BE2C (cell line): ENCODE data around the gene PLOD3.

Experiments used
- DNase-seq: peaks from one replicate; pipeline ENCODE4 v3.0.0-alpha.2; 2020
- H3K27me3 ChIP-seq: fragments of 250-450 bp; sonication (Bioruptor Pico); 2 replicates; pipeline ENCODE4 v1.5.1; 2020; ENCODE audit warnings: mild to moderate bottlenecking
- H3K36me3 ChIP-seq: fragments of 250-450 bp; sonication (Bioruptor Pico); 2 replicates; pipeline ENCODE4 v1.5.1; 2020; ENCODE audit warnings: mild to moderate bottlenecking
- H3K4me1 ChIP-seq: fragments of 250-450 bp; sonication (Bioruptor Pico); 2 replicates; pipeline ENCODE4 v1.5.1; 2020
- H3K4me3 ChIP-seq: 2 replicates; pipeline ENCODE4 v1.5.1; 2011; ENCODE audit warnings: low read depth, low read length
- H3K9me3 ChIP-seq: fragments of 250-450 bp; sonication (Bioruptor Pico); 2 replicates; pipeline ENCODE4 v1.5.1; 2020
- TF ChIP-seq, protein P1 (sequence below): IDR thresholded peaks from 2 replicates; pipeline ENCODE4 v1.5.1; 2012; ENCODE audit warnings: mild to moderate bottlenecking, low read depth, low read length

The PLOD3 gene

GRCh38 chr7:101172005-101172853 is 45.2 kb downstream of the PLOD3 start:
- Histone ChIP-seq H3K4me1 (peaks cover 18% of the 10 kb centered on the region), H3K36me3 (no peaks in the 10 kb centered on the region), H3K27me3 (peaks cover 39% of the 10 kb centered on the region), H3K9me3 (no peaks in the 10 kb centered on the region), H3K4me3 (peak overlapping the region; percentile 11)
- DNase-seq = no peak
- TF ChIP-seq, protein P1, sequence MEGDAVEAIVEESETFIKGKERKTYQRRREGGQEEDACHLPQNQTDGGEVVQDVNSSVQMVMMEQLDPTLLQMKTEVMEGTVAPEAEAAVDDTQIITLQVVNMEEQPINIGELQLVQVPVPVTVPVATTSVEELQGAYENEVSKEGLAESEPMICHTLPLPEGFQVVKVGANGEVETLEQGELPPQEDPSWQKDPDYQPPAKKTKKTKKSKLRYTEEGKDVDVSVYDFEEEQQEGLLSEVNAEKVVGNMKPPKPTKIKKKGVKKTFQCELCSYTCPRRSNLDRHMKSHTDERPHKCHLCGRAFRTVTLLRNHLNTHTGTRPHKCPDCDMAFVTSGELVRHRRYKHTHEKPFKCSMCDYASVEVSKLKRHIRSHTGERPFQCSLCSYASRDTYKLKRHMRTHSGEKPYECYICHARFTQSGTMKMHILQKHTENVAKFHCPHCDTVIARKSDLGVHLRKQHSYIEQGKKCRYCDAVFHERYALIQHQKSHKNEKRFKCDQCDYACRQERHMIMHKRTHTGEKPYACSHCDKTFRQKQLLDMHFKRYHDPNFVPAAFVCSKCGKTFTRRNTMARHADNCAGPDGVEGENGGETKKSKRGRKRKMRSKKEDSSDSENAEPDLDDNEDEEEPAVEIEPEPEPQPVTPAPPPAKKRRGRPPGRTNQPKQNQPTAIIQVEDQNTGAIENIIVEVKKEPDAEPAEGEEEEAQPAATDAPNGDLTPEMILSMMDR = no peak

DNA sequence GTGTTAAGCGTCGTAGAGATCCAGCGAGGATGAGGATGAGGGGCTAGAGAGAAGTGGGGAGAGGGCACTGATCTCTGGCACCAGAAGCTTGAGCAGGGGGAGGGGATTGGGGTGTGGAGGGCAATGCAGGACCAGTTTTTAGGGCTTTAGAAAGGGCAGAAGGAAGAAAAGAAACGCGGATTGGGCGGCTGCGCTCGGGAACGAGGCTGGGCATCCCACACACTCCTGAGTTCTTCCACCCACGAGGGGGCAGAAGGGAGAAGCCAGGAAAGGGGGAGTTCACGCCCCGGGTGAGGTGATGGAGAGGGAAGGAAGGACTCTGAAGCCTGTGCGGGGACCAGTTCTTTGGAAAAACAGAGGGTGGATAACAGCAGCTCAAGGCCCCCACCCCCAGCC is 45.9 kb downstream of the PLOD3 start:
- Histone ChIP-seq H3K36me3 (no peaks in the 10 kb centered on the region), H3K9me3 (no peaks in the 10 kb centered on the region), H3K4me1 (peaks cover 16% of the 10 kb centered on the region), H3K27me3 (peaks cover 39% of the 10 kb centered on the region), H3K4me3 (no peak overlapping the region)
- TF ChIP-seq, protein P1 = peak; percentile 41
- peak; percentile 50 for DNase-seq

DNA sequence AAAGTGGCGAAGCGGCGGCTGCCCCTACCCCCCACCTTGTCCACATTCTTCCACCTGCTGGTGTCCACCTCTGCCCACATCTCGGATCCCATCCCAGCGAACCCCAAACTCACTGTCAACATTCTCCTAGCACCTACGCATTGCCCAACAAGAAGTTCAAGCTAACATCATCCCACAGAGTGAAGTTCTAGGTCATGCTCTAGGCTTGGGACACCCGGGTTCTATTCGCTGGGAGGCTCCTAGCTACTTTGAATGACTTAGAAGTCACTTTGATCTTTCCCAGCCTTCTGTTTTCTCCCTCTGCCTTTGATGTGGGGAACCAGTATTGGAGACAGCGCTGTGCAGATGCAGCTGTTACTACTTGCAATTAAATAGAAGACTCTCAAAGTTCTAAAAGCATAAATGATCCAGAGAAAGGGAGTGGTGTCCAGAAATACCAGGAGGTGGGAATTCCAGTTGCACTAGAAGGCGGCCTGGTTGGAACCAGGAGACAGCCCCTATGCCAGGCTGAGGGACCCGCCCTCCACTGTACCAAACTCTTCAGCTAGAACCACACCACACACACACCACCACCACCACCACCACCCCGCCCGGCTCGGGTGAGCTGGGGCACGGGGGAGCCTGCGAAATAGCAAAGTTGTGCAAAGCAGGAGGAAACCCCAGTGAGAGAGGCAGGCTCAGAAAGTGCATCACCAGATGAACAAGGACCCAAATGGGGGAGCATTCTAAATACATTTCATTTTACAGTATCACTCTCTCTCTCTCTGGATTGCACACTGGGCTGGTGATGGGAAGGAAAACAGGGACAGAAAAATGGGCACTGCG is 46.6 kb downstream of the PLOD3 start:
- TF ChIP-seq, protein P1 = no peak
- Histone ChIP-seq H3K4me1 (peaks cover 16% of the 10 kb centered on the region), H3K36me3 (no peaks in the 10 kb centered on the region), H3K27me3 (peaks cover 39% of the 10 kb centered on the region), H3K9me3 (no peaks in the 10 kb centered on the region), H3K4me3 (no peak overlapping the region)
- DNase-seq = no peak

GRCh38 chr7:101169838-101170551 is 47.4 kb downstream of the PLOD3 start:
- Histone ChIP-seq H3K4me1 (peaks cover 16% of the 10 kb centered on the region), H3K27me3 (peaks cover 39% of the 10 kb centered on the region), H3K9me3 (no peaks in the 10 kb centered on the region), H3K4me3 (peak overlapping the region; percentile 97), H3K36me3 (no peaks in the 10 kb centered on the region)
- DNase-seq = peak; percentile 86
- TF ChIP-seq, protein P1 = peak; percentile 89

GRCh38 chr7:101169110-101169837 is 48.1 kb downstream of the PLOD3 start:
- Histone ChIP-seq H3K36me3 (peaks cover 2% of the 10 kb centered on the region; the same call in 1 of the 2 replicates), H3K9me3 (no peaks in the 10 kb centered on the region), H3K4me1 (peaks cover 16% of the 10 kb centered on the region), H3K27me3 (peaks cover 39% of the 10 kb centered on the region), H3K4me3 (peak overlapping the region; percentile 97)
- no peak for DNase-seq
- TF ChIP-seq, protein P1 = no peak
